Measurements from ENCODE around the gene RFTN1. TPM values are rescaled to one million over a fixed set of nuclear protein-coding genes. Genes with fewer than 3 reads are reported as not detected.

Gene RFTN1
- total RNA-seq, 4 donors from 2014 or later: 32.0 to 187 (median 47.6) TPM

DNA sequence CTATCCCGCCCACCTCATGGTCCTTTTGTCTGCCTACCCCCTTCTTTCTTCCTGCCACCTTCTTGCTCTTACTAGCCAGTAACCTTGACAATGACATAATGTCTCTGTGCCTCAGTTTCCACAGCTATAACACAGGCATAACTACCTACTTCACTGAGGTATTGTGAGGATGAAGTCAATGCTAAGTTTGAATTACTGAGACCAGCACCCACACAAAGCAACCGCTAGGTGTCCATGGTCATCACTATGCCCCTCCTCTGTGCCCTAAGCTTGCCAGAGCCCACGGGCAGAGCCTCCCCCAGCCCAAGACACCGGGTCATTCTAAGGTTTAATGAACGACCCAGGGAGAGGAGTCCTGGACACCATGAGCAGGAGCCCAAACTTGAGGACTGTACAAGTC is 146.9 kb downstream of the RFTN1 start:
- no peaks in the 10 kb centered on the region for H3K9me3 ChIP-seq
- peaks cover 0 to 15% of the 10 kb centered on the region in 2 donors for H3K4me1 ChIP-seq
- no peaks in the 10 kb centered on the region for H3K36me3 ChIP-seq
- no peak overlapping the region for H3K4me3 ChIP-seq
- intact Hi-C loops (cut with DNase I; ENCODE audit: low total_unique reads): no loop called here
- TF ChIP-seq POLR2A (IDR thresholded peaks at IDR 0.05): no peak
- TF ChIP-seq, protein P1, sequence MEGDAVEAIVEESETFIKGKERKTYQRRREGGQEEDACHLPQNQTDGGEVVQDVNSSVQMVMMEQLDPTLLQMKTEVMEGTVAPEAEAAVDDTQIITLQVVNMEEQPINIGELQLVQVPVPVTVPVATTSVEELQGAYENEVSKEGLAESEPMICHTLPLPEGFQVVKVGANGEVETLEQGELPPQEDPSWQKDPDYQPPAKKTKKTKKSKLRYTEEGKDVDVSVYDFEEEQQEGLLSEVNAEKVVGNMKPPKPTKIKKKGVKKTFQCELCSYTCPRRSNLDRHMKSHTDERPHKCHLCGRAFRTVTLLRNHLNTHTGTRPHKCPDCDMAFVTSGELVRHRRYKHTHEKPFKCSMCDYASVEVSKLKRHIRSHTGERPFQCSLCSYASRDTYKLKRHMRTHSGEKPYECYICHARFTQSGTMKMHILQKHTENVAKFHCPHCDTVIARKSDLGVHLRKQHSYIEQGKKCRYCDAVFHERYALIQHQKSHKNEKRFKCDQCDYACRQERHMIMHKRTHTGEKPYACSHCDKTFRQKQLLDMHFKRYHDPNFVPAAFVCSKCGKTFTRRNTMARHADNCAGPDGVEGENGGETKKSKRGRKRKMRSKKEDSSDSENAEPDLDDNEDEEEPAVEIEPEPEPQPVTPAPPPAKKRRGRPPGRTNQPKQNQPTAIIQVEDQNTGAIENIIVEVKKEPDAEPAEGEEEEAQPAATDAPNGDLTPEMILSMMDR (IDR thresholded peaks at IDR 0.05): no peak
- peak overlapping the region in 1 of 2 donors; percentile 60 for H3K27ac ChIP-seq
- H3K27me3 ChIP-seq: no peaks in the 10 kb centered on the region
- no peak for DNase-seq

DNA sequence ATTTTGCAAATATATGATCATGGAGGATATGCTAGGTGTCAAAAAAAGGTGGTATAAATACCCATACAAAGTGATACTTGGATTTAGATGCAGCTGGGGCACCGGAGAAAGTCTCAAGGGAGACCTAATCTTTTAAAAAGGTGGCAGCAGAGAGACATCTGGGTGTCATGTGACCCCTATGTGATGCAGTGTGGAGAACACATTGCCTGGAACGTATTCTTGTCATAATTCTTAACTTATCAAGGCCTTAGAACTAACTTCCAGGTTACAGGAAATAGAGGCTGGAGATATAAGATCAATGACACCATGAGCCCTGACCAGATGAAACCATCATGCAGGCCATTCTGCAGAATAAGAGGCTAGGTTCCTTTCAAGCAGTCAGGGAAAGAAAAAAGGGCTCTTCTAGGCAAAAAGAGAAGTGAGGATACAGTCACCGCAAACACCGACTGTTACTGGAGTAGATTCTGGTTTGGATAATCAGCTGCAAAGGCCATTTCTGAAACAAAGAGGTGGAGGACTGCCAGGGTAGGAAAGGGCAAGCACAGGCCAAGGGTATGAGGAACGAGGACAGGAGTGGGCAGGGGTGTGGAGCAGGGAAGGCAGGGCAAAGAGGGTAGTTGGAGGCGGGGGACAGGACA is 147.9 kb downstream of the RFTN1 start:
- Histone ChIP-seq H3K36me3 (no peaks in the 10 kb centered on the region), H3K9me3 (no peaks in the 10 kb centered on the region), H3K4me1 (peaks cover 0 to 12% of the 10 kb centered on the region in 2 donors), H3K27ac (no peak overlapping the region), H3K4me3 (no peak overlapping the region), H3K27me3 (no peaks in the 10 kb centered on the region)
- no peak for TF ChIP-seq POLR2A (IDR thresholded peaks at IDR 0.05)
- TF ChIP-seq, protein P1 (IDR thresholded peaks at IDR 0.05): no peak
- DNase-seq: no peak
- intact Hi-C loops (cut with DNase I; ENCODE audit: low total_unique reads): no loop called here

DNA sequence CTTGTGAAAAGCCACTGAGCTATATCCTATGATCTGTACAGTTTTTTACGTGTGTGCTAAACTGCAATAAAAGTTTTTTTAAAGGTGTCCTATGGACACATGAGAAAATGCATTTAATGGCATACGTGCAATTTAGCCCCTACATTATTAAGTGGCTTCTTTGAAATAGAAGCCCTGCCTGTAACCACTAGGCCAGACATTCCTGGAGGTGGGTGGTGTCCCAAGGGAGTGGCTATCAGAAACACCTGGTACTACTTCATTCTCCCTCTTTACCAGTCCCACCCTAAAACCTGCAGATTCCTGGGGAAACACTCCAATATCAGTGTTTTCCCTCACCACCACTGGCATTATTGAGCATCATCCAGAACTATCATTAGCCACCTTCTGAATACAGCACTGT is 148.5 kb downstream of the RFTN1 start:
- TF ChIP-seq, protein P1 (IDR thresholded peaks at IDR 0.05): no peak
- TF ChIP-seq POLR2A (IDR thresholded peaks at IDR 0.05): no peak
- intact Hi-C loops (cut with DNase I; ENCODE audit: low total_unique reads): no loop called here
- no peaks in the 10 kb centered on the region for H3K27me3 ChIP-seq
- peaks cover 0 to 8% of the 10 kb centered on the region in 2 donors for H3K4me1 ChIP-seq
- no peak overlapping the region for H3K27ac ChIP-seq
- DNase-seq: no peak
- no peak overlapping the region for H3K4me3 ChIP-seq
- H3K36me3 ChIP-seq: no peaks in the 10 kb centered on the region
- H3K9me3 ChIP-seq: no peaks in the 10 kb centered on the region

DNA sequence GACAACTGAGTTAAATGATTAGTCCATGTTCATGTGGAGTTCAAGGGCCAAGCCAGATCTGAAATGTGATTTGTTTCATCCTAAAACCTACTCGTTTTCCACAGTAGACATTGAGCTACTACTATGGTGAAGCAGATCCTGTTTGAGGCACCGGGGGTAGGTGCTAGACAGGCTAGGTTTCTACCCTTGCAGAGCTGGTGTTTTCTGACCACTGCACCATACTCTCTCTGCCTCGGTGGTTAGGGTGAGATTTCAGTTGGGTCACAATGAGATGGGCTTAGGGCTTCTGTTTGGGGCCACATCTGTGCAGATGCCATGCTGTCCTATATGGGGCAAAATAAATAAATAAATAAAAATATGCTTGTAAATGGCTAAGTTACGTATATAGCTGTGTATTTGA is 149.2 kb downstream of the RFTN1 start:
- Histone ChIP-seq H3K4me3 (no peak overlapping the region), H3K4me1 (peaks cover 0 to 8% of the 10 kb centered on the region in 2 donors), H3K36me3 (no peaks in the 10 kb centered on the region), H3K27me3 (no peaks in the 10 kb centered on the region), H3K9me3 (no peaks in the 10 kb centered on the region), H3K27ac (no peak overlapping the region)
- no peak for DNase-seq
- intact Hi-C loops (cut with DNase I; ENCODE audit: low total_unique reads): no loop called here
- TF ChIP-seq, protein P1 (IDR thresholded peaks at IDR 0.05): no peak

DNA sequence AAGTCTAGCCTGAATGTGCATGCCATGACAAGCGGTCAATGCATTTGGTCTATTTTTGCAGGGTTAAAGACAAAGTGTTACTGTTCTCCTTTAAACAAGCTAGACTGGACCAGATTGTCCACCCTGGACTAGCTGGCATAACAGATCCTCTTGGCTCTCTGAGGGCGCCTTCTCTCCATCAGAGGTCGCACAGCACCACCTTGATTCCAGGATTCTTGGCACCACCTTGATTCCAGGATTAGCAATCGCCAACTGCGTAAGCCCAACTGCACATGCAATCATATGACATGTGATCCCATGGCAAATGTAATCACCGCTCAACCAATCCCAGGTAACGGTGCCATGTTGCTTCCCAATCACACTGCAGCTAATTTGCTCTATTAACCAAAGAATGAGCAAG is 149.9 kb downstream of the RFTN1 start:
- peaks cover 0 to 8% of the 10 kb centered on the region in 2 donors for H3K4me1 ChIP-seq
- no peaks in the 10 kb centered on the region for H3K9me3 ChIP-seq
- H3K36me3 ChIP-seq: no peaks in the 10 kb centered on the region
- no peak for DNase-seq
- intact Hi-C loops (cut with DNase I; ENCODE audit: low total_unique reads): no loop called here
- no peak overlapping the region for H3K27ac ChIP-seq
- no peak overlapping the region for H3K4me3 ChIP-seq
- H3K27me3 ChIP-seq: no peaks in the 10 kb centered on the region
- TF ChIP-seq, protein P1 (IDR thresholded peaks at IDR 0.05): no peak
- TF ChIP-seq POLR2A (IDR thresholded peaks at IDR 0.05): no peak

All from uterus (tissue), 4 donors.